ENCODE data around the gene SF1.

SF1 gene

DNA sequence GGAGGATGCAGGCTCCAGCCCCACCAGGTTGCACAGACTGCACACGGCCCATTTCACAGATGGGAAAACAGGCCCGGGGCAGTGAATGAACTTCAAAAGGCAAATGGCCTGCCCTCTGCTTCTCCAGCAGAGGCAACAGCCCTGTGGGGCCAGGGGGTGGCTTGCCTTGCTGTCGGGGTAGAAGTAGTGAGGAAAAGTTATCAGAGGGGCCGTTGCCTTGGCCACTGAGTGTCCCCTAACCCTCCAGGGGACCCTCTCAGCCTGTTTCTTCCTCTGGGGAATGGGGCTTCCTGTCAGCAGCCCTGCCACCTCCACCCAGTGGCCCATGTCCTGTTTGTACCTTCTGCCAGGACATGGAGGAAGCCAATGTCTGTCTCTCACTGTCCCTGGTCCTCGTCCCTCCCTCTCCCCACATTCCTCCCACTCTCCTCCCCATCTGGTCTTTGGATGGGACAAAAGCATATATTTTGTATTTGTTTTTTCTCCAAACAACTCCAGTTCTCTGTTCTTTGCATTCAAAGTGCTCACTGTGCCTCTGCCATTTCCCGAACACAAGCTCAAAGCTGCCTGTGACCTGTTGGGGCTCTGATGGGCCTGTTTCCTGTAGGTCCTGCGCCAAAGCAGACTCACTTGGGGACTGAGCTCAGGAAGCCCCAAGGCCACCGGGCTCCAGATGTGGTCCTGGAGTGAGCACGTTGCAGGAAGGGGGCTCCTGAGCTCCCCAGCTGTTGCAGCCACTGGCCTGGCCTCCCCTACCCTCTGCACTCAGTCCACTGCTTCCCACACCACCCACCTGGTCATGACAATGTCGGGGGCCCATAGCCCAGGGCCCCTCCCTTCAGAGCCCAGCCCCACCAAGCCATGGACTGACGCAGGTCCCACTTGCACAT, 15.2 kb upstream of the SF1 start:
- ATAC-seq (ENCODE audit: insufficient read depth, low read depth): no peak
- no peaks in the 10 kb centered on the region for H3K27me3 ChIP-seq (ENCODE audit: insufficient read depth, low read length, poor library complexity)
- no peak overlapping the region for H3K9ac ChIP-seq (ENCODE audit: low read depth, low read length)
- H3K27ac ChIP-seq (ENCODE audit: low read length): no peak overlapping the region
- H3K79me2 ChIP-seq (ENCODE audit: insufficient read depth, low read length): no peaks in the 10 kb centered on the region
- H3K4me2 ChIP-seq (ENCODE audit: insufficient read depth, low read length): no peak overlapping the region
- H3K4me1 ChIP-seq (ENCODE audit: insufficient read depth, low read length): no peaks in the 10 kb centered on the region
- no peak overlapping the region for H3K4me3 ChIP-seq (ENCODE audit: low read depth in 1 of 2, low read length in 2 of 2)
- no peak for TF ChIP-seq EZH2 (IDR thresholded peaks at IDR 0.05; ENCODE audit: borderline replicate concordance, low read depth, low read length, severe bottlenecking)
- TF ChIP-seq, protein P1, sequence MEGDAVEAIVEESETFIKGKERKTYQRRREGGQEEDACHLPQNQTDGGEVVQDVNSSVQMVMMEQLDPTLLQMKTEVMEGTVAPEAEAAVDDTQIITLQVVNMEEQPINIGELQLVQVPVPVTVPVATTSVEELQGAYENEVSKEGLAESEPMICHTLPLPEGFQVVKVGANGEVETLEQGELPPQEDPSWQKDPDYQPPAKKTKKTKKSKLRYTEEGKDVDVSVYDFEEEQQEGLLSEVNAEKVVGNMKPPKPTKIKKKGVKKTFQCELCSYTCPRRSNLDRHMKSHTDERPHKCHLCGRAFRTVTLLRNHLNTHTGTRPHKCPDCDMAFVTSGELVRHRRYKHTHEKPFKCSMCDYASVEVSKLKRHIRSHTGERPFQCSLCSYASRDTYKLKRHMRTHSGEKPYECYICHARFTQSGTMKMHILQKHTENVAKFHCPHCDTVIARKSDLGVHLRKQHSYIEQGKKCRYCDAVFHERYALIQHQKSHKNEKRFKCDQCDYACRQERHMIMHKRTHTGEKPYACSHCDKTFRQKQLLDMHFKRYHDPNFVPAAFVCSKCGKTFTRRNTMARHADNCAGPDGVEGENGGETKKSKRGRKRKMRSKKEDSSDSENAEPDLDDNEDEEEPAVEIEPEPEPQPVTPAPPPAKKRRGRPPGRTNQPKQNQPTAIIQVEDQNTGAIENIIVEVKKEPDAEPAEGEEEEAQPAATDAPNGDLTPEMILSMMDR (IDR thresholded peaks at IDR 0.05; ENCODE audit: borderline replicate concordance, extremely low read depth, low read length, poor library complexity, severe bottlenecking): no peak
- H4K20me1 ChIP-seq (ENCODE audit: insufficient read depth, low read length): no peaks in the 10 kb centered on the region
- no peak overlapping the region for H2AFZ ChIP-seq (ENCODE audit: low read depth, low read length)
- no peaks in the 10 kb centered on the region for H3K9me3 ChIP-seq (ENCODE audit: insufficient read depth, low read length, severe bottlenecking)
- peaks cover 10% of the 10 kb centered on the region for H3K36me3 ChIP-seq (ENCODE audit: insufficient read depth, low read length)
- DNase-seq: no peak

DNA sequence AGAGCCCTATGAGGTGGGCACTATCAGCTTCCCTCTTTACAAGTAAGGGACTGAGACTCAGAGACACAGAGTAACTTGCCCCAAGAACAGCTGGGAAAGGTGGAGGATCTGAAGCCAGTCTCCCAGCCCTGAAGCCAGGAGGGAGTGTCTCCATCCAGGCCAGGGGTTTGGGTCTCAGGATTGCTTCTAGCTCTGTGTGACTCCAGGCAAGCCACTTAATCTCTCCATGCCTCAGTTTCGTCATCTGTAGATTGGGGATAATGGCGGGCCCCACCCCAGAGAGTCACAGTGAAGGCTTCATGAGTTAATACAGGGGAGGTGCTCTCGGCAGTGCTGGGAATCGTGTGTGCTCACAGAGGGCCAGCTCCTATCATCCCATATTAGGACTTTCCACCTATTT, 14.1 kb upstream of the SF1 start:
- TF ChIP-seq EZH2 (IDR thresholded peaks at IDR 0.05; ENCODE audit: borderline replicate concordance, low read depth, low read length, severe bottlenecking): no peak
- TF ChIP-seq, protein P1 (IDR thresholded peaks at IDR 0.05; ENCODE audit: borderline replicate concordance, extremely low read depth, low read length, poor library complexity, severe bottlenecking): no peak
- Histone ChIP-seq H3K27me3 (ENCODE audit: insufficient read depth, low read length, poor library complexity) (no peaks in the 10 kb centered on the region), H4K20me1 (ENCODE audit: insufficient read depth, low read length) (no peaks in the 10 kb centered on the region), H3K27ac (ENCODE audit: low read length) (no peak overlapping the region), H3K4me1 (ENCODE audit: insufficient read depth, low read length) (no peaks in the 10 kb centered on the region), H2AFZ (ENCODE audit: low read depth, low read length) (no peak overlapping the region), H3K4me2 (ENCODE audit: insufficient read depth, low read length) (no peak overlapping the region), H3K79me2 (ENCODE audit: insufficient read depth, low read length) (no peaks in the 10 kb centered on the region), H3K9ac (ENCODE audit: low read depth, low read length) (no peak overlapping the region), H3K36me3 (ENCODE audit: insufficient read depth, low read length) (peaks cover 10% of the 10 kb centered on the region), H3K4me3 (ENCODE audit: low read depth in 1 of 2, low read length in 2 of 2) (no peak overlapping the region), H3K9me3 (ENCODE audit: insufficient read depth, low read length, severe bottlenecking) (no peaks in the 10 kb centered on the region)
- ATAC-seq (ENCODE audit: insufficient read depth, low read depth) (no peak), DNase-seq (no peak)

DNA sequence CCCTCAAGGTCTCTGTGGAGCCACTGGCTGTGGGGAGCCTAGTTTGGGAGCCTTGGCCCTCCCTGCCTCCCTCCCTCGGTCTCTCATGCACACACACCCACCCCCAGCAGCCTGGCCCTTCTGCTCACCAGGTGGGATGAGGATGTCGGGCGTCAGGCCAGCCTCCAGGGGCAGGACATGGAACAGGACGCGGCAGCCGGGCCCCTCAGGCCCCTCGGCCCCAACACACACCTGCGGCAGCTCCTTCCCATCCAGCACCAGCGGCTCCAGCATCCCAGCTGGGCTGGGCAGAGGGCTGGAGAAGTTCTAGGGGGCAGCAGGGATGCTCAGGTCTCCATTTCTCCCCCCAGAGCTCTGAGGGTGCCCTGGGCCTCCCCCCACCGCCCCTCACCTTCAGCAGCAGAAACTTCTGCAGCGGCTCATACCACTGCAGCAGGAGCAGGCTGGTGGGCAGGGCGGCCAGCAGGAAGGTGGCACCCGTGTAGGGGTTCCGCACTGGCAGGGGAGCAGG, 13.5 kb upstream of the SF1 start:
- Histone ChIP-seq H3K4me2 (ENCODE audit: insufficient read depth, low read length) (no peak overlapping the region), H3K9me3 (ENCODE audit: insufficient read depth, low read length, severe bottlenecking) (no peaks in the 10 kb centered on the region), H3K27ac (ENCODE audit: low read length) (no peak overlapping the region), H3K79me2 (ENCODE audit: insufficient read depth, low read length) (no peaks in the 10 kb centered on the region), H4K20me1 (ENCODE audit: insufficient read depth, low read length) (no peaks in the 10 kb centered on the region), H3K9ac (ENCODE audit: low read depth, low read length) (no peak overlapping the region), H3K4me1 (ENCODE audit: insufficient read depth, low read length) (no peaks in the 10 kb centered on the region), H3K4me3 (ENCODE audit: low read depth in 1 of 2, low read length in 2 of 2) (no peak overlapping the region), H3K27me3 (ENCODE audit: insufficient read depth, low read length, poor library complexity) (no peaks in the 10 kb centered on the region), H3K36me3 (ENCODE audit: insufficient read depth, low read length) (peaks cover 5% of the 10 kb centered on the region; the same call in 1 of the 2 replicates), H2AFZ (ENCODE audit: low read depth, low read length) (no peak overlapping the region)
- TF ChIP-seq, protein P1 (IDR thresholded peaks at IDR 0.05; ENCODE audit: borderline replicate concordance, extremely low read depth, low read length, poor library complexity, severe bottlenecking): no peak
- TF ChIP-seq EZH2 (IDR thresholded peaks at IDR 0.05; ENCODE audit: borderline replicate concordance, low read depth, low read length, severe bottlenecking): no peak
- ATAC-seq (ENCODE audit: insufficient read depth, low read depth) (no peak), DNase-seq (no peak)
